K562 (cell line): ENCODE data around the gene ZNF581. TPM values are rescaled to one million over a fixed set of nuclear protein-coding genes. Genes with fewer than 3 reads are reported as not detected.
A peak's percentile ranks its signal among the peaks of the same experiment; 100 is the strongest.

Experiments used
- ATAC-seq: fragments of 200-7000 bp; cut with Tn5 transposase; 3 replicates; pipeline ENCODE4 v1.9.1; 2020; ENCODE audit warnings: moderate library complexity
- BruUV-seq: library from RNA; stranded (reverse); fragments of 400-500 nt; replicated peaks from 2 replicates; lab custom pipeline; 2021; lab: Mats Ljungman, UMichigan
- CTCF ChIA-PET: fragments of 300-600 bp; formaldehyde crosslinking; extraction: SDS; loops from one replicate; lab custom pipeline; 2021; ENCODE audit warnings: low intra/inter-chr PET ratio; lab: Yijun Ruan, JAX
- POLR2A ChIA-PET: fragments of 300-600, 350-650 bp; sonication (Branson Sonifier 250); formaldehyde crosslinking; extraction: SDS; loops from one replicate; lab custom pipeline; 2021; ENCODE audit warnings: antibody characterized with exemption, inconsistent platforms; lab: Yijun Ruan, JAX
- DNase-seq, 4 experiments: peaks; one replicate each; pipeline versions ENCODE4 v3.0.0 to v3.0.0-alpha.2; 2011 to 2018; ENCODE audit warnings: low spot score in 3 of 4, mixed read lengths in 3 of 4; ENCODE audit errors: extremely low read depth in 1 of 4
- FAIRE-seq: peaks from 2 replicates; lab custom pipeline; 2011; peaks lifted over from hg19 to GRCh38; lab: Jason Lieb, UNC
- H2AFZ ChIP-seq: 2 replicates; pipeline ENCODE4 v1.6.0; 2011; ENCODE audit warnings: low read depth, low read length, control low read depth, inconsistent platforms
- H3K27ac ChIP-seq: fragments of 200-600 bp; 3 replicates; pipeline ENCODE4 v1.8.0; 2011; ENCODE audit warnings: low read depth, mild to moderate bottlenecking, control low read depth, inconsistent platforms, low read length, moderate library complexity, mixed read lengths; ENCODE audit errors: extremely low read depth
- H3K27me3 ChIP-seq, 2 experiments: fragments of 300-600 bp in 1 of 2; 2 replicates in 1 of 2; 3 replicates in 1 of 2; pipeline versions ENCODE4 v1.6.0 to v1.8.0; 2011; ENCODE audit warnings: inconsistent platforms in 2 of 2, low read length in 2 of 2, mild to moderate bottlenecking in 1 of 2, mixed read lengths in 1 of 2, moderate library complexity in 1 of 2; ENCODE audit not compliant: control insufficient read depth in 2 of 2, insufficient read depth in 2 of 2
- H3K36me3 ChIP-seq: fragments of 300-600 bp; 3 replicates; pipeline ENCODE4 v1.8.0; 2011; ENCODE audit warnings: mild to moderate bottlenecking, low read length, inconsistent platforms; ENCODE audit not compliant: control insufficient read depth, insufficient read depth
- H3K4me1 ChIP-seq, 2 experiments: fragments of 200-600 bp in 1 of 2; replicated peaks in 1 of 2; 2 replicates in 1 of 2; 3 replicates in 1 of 2; pipeline versions ENCODE4 v1.5.1 to v1.8.0; 2011; ENCODE audit warnings: inconsistent platforms in 2 of 2, low read length in 2 of 2, mild to moderate bottlenecking in 1 of 2, mixed read lengths in 1 of 2, moderate library complexity in 1 of 2; ENCODE audit not compliant: control insufficient read depth in 2 of 2, insufficient read depth in 2 of 2
- H3K4me2 ChIP-seq: 2 replicates; pipeline ENCODE4 v1.6.1; 2011; ENCODE audit warnings: low read length, control low read depth, inconsistent platforms, mixed read lengths; ENCODE audit not compliant: insufficient read depth
- H3K4me3 ChIP-seq: fragments of 200-600 bp; sonication (generic), shearing (Covaris generic); 2 replicates; pipeline ENCODE4 v1.5.1; 2016; ENCODE audit warnings: control low read depth, inconsistent platforms
- H3K79me2 ChIP-seq: fragments of 200-600 bp; 3 replicates; pipeline ENCODE4 v1.8.0; 2011; ENCODE audit warnings: low read length, inconsistent platforms; ENCODE audit not compliant: control insufficient read depth, insufficient read depth
- H3K9ac ChIP-seq, 2 experiments: 2 replicates each; pipeline versions ENCODE4 v1.6.0 to v1.6.1; 2011; ENCODE audit warnings: low read depth in 2 of 2, low read length in 2 of 2, control low read depth in 1 of 2, inconsistent platforms in 1 of 2, mild to moderate bottlenecking in 1 of 2, mixed read lengths in 1 of 2; ENCODE audit not compliant: insufficient read depth in 1 of 2
- H3K9me1 ChIP-seq: one replicate; pipeline ENCODE4 v1.6.0; 2011; ENCODE audit warnings: inconsistent platforms, mild to moderate bottlenecking, low read length, moderate library complexity; ENCODE audit not compliant: control insufficient read depth, insufficient read depth
- H3K9me3 ChIP-seq: replicated peaks from 2 replicates; pipeline ENCODE4 v1.5.1; 2011; ENCODE audit warnings: low read depth, low read length, inconsistent platforms; ENCODE audit not compliant: control insufficient read depth, insufficient read depth
- H4K20me1 ChIP-seq: replicated peaks from 2 replicates; pipeline ENCODE4 v1.6.1; 2011; ENCODE audit warnings: low read length, inconsistent platforms, mixed read lengths; ENCODE audit not compliant: control insufficient read depth, insufficient read depth
- POLR2G ChIP-seq: fragments of 200-400 bp; formaldehyde crosslinking; IDR thresholded peaks from 2 replicates; pipeline ENCODE4 v1.6.1; 2017; ENCODE audit warnings: low read depth, mild to moderate bottlenecking, antibody characterized with exemption, low read length, moderate library complexity
- SIN3B ChIP-seq: fragments of 450-650 bp; IDR thresholded peaks from 2 replicates; pipeline ENCODE4 v1.6.1; 2017; ENCODE audit warnings: low read depth, mild to moderate bottlenecking, moderate library complexity
- SPI1 ChIP-seq: IDR thresholded peaks from 2 replicates; pipeline ENCODE4 v1.6.1; 2011; ENCODE audit warnings: low read depth, low read length, control low read depth, borderline replicate concordance
- TRIM24 ChIP-seq, 2 experiments: fragments of 450-650 bp; IDR thresholded peaks; 2 replicates each; pipeline ENCODE4 v1.6.1; 2016
- TRIM28 ChIP-seq: fragments of 450-650 bp; IDR thresholded peaks from 2 replicates; pipeline ENCODE4 v1.6.1; 2017
- ZNF583 ChIP-seq: fragments of 250-450 bp; sonication (Bioruptor Pico); IDR thresholded peaks from 2 replicates; pipeline ENCODE4 v1.4.0; 2020
- WGBS: fragments of 100-300 bp; shearing (Covaris generic); methylation state at CpG from one replicate; pipeline ENCODE4 v1.1.6; 2016; ENCODE audit warnings: low coverage, mixed read lengths; ENCODE audit not compliant: insufficient coverage; ENCODE audit errors: missing lambda C conversion rate; 5-methylcytosine and 5-hydroxymethylcytosine counted together
- in situ Hi-C: fragments of 300-500 bp; cut with MboI; formaldehyde crosslinking; loops from 4 replicates; pipeline ENCODE4 v1.15.0; 2018; ENCODE audit warnings: inconsistent platforms, mixed read lengths
- intact Hi-C: fragments of 100-400 bp; cut with micrococcal nuclease; formaldehyde crosslinking; loops from 2 replicates; pipeline ENCODE4 v1.14.2; 2022
- polyA plus RNA-seq, 8 experiments: library from polyadenylated mRNA; depleted of rRNA in 4 of 8; stranded (reverse) in 5 of 8; unstranded in 3 of 8; fragments of >200 nt; fragmentation: Nextera tagmentation in 2 of 8; fragmentation: Illumina TruSeq in 1 of 8; extraction: Ambion mirVana in 2 of 8; extraction: Trizol in 1 of 8; gene quantifications; 2 replicates each; pipeline versions ENCODE4 v1.2.1 to v1.2.3, GENCODE V29; 2011 to 2014; ENCODE audit warnings: inconsistent platforms in 1 of 8, missing spikeins in 1 of 8
- total RNA-seq, 7 experiments: library from RNA; depleted of rRNA in 6 of 7; stranded (reverse); fragments of >200 nt in 6 of 7; fragmentation: Illumina TruSeq in 2 of 7; extraction: Trizol in 2 of 7; gene quantifications; 2 replicates each; pipeline versions ENCODE4 v1.2.1 to v1.2.3, GENCODE V29; 2011 to 2021; ENCODE audit warnings: low replicate concordance in 1 of 7
- TF ChIP-seq, protein P1 (sequence below): fragments of 450-650 bp; IDR thresholded peaks from 2 replicates; pipeline ENCODE4 v1.6.1; 2016
- TF ChIP-seq, protein P2 (sequence below): IDR thresholded peaks from 2 replicates; pipeline ENCODE4 v1.6.1; 2014; ENCODE audit warnings: antibody characterized with exemption

Gene ZNF581
- total and polyA plus RNA-seq, 9 of the 15 experiments (the other 6 are each of a cell fraction or from before 2014, with no cell fraction given), result 2.4 to 39.4 (median 15.4) TPM

DNA sequence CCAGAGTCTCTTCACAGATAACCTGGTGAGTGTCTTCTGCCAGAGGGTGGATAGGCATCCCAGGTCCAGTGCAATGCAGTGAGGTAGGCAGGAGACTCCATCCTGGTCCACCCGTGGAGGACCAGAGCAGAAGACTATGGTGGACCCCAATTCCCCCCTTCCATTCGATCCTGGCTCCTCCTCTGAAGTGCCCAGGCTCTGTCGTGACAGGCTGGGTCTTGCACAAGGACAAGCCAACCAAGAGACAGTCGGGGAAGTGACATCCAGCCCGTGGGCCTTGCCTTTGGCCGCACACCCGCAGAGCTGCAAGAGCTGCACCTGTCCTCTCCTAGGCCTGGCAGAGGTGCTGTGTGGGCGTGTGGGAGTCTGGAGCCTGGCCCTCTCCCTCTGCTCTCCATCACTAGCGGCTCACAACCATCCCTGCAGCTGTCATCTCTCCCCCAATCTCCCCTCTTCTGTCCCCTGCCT is 22.2 kb upstream of the ZNF581 start:
- TSS peak; percentile 42 for BruUV-seq
- TF ChIP-seq TRIM28 (no peak), SPI1 (no peak), TRIM24 (IDR thresholded peaks at IDR 0.05) (no peak), ZNF583 (CRISPR knock-in tag) (no peak), POLR2G (peak; percentile 11; the same call in 1 of the 2 replicates), SIN3B (no peak)
- TF ChIP-seq, protein P1, sequence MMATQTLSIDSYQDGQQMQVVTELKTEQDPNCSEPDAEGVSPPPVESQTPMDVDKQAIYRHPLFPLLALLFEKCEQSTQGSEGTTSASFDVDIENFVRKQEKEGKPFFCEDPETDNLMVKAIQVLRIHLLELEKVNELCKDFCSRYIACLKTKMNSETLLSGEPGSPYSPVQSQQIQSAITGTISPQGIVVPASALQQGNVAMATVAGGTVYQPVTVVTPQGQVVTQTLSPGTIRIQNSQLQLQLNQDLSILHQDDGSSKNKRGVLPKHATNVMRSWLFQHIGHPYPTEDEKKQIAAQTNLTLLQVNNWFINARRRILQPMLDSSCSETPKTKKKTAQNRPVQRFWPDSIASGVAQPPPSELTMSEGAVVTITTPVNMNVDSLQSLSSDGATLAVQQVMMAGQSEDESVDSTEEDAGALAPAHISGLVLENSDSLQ, result no peak
- TF ChIP-seq, protein P2, sequence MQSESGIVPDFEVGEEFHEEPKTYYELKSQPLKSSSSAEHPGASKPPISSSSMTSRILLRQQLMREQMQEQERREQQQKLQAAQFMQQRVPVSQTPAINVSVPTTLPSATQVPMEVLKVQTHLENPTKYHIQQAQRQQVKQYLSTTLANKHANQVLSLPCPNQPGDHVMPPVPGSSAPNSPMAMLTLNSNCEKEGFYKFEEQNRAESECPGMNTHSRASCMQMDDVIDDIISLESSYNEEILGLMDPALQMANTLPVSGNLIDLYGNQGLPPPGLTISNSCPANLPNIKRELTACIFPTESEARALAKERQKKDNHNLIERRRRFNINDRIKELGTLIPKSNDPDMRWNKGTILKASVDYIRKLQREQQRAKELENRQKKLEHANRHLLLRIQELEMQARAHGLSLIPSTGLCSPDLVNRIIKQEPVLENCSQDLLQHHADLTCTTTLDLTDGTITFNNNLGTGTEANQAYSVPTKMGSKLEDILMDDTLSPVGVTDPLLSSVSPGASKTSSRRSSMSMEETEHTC, result no peak

More for the DNA sequence above, 22.2 kb upstream of the ZNF581 start:
- DNase-seq (peak in 1 of 4 experiments; percentile 6), FAIRE-seq (no peak), ATAC-seq (no peak)
- H3K4me2 ChIP-seq, result no peak overlapping the region
- H3K27ac ChIP-seq, result no peak overlapping the region
- 83% methylated on average over 7 of the region's 9 CpGs for WGBS
- CTCF ChIA-PET, result no interaction called here
- H3K4me1 ChIP-seq, result peaks cover 9 to 16% of the 10 kb centered on the region in 2 experiments; a peak in 4 of 5 replicates
- no peaks in the 10 kb centered on the region for H3K27me3 ChIP-seq
- peaks cover 7% of the 10 kb centered on the region; the same call in 2 of the 3 replicates for H3K79me2 ChIP-seq
- H4K20me1 ChIP-seq, result no peaks in the 10 kb centered on the region; the same call in 1 of the 2 replicates
- no peaks in the 10 kb centered on the region for H3K9me3 ChIP-seq
- in situ Hi-C loops, result loop anchor here (10.0 kb wide), 1 partner anchor 336 kb away; the partner anchor contains the start of genes BRSK1 and HSPBP1
- POLR2A ChIA-PET, result interaction anchor here (1.0 to 2.0 kb wide), 2 partner anchors 15 to 22 kb away, joined by 4 to 11 read pairs; partner anchors contain the start of genes FIZ1 and ZNF865
- H2AFZ ChIP-seq, result no peak overlapping the region
- H3K9me1 ChIP-seq, result peaks cover 3% of the 10 kb centered on the region
- no peak overlapping the region for H3K9ac ChIP-seq
- intact Hi-C loops, result no loop called here
- H3K36me3 ChIP-seq, result peaks cover 22% of the 10 kb centered on the region; the same call in 2 of the 3 replicates
- no peak overlapping the region for H3K4me3 ChIP-seq
